Measurements from ENCODE around the gene GET3.

Gene GET3

DNA sequence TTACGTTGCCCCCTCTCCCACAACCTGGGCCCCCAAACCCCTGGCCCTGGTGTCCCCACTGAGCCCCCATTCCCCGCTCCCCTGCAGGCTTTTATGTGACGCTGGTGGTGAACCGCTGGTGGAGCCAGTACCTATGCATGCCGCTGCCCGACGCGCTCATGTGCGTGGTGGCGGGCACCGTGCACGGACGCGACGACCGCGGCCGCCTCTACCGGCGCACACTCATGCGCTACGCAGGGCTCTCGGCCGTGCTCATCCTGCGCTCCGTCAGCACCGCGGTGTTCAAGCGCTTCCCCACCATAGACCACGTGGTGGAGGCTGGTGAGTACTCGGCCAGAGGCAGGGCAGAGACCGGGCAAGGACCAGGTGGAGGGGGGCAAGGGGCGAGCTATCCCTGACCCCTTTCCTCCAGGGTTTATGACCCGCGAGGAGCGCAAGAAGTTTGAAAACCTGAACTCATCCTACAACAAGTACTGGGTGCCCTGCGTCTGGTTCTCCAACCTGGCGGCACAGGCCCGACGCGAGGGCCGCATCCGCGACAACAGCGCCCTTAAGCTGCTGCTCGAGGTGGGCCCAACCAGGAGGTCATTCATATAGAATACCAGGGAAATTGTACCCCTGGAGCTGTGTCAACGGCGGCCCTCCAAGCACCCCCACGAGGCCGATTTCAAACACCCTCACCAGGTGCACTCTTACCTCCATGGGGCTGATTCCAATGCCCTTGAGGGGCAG lies 17.3 kb downstream of the GET3 start:
- no peak for DNase-seq

DNA sequence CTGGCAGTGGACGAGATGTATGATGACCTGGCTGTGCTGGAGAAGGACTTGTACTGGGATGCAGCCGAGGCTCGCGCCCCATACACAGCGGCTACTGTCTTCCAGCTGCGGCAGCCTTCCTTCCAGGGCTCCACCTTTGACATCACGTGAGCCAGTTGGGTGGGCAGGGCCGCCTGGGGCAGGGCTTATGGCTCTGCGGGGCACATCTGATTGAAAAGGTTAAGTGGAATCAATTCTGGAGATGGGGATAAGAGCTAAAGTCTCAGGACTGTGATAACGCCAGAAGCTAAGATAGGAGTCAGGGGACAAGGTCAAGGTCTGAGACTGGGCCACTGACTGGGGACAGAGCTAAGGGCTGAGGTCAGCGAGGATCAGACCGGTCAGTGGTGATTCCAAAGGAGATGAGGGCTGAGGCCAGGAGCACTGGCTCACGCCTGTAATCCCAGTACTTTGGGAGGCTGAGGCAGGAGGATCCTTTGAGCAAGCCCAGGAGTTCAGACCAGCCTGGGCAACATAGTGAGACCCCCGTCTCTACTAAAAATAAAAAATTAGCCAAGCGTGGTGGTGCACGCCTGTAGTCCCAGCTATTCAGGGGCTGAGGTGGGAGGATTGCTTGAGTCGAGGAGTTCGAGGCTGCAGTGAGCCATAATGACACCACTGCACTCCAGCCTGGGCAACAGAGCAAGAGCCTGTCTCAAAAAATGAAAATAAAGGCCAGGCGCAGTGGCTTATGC lies 19.0 kb downstream of the GET3 start:
- no peak for DNase-seq

- DNase-seq: peak; percentile 64
Observed at GRCh38 chr19:12757544-12758274, 20.4 kb downstream of the GET3 start.

DNA sequence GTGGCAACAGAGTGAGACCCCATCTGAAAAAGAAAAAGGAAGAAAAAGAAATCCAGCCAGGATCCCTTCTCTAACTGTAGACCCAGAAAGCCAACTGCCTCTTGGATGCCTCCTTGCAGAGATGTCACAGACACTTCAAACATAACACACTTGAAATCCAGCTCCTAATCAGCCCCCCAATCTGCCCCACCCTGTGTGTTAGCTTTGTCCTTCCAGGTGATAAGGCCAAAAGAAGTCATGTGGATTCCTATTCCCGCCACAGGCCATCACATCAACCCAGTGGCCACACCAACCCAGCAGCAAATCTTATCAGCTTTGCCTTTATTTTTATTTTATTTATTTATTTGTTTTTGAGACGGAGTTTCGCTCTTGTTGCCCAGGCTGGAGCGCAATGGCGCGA lies 22.4 kb downstream of the GET3 start:
- no peak for DNase-seq

DNA sequence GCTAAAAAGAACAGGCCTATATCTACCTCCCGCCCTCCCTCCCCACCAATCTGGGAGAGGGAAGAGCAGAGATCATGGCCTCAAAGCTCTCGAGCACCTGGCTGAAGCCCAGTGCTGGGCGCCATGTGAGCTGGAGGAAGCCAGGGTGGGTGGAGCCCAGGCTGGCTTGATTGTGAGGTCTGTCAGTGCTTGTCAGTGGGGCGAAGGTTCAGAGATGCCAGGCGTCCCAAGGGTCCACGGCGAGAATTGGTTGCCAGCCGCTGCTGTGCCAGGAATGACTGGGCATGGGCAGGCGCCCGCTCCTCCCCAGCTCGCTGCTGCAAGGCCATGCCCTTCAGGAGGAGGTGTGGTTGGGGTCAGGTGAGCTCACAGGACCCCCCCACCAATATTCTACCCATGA lies 25.8 kb downstream of the GET3 start:
- no peak for DNase-seq

- DNase-seq: no peak
Observed at GRCh38 chr19:12764698-12765097, 27.4 kb downstream of the GET3 start.

DNA sequence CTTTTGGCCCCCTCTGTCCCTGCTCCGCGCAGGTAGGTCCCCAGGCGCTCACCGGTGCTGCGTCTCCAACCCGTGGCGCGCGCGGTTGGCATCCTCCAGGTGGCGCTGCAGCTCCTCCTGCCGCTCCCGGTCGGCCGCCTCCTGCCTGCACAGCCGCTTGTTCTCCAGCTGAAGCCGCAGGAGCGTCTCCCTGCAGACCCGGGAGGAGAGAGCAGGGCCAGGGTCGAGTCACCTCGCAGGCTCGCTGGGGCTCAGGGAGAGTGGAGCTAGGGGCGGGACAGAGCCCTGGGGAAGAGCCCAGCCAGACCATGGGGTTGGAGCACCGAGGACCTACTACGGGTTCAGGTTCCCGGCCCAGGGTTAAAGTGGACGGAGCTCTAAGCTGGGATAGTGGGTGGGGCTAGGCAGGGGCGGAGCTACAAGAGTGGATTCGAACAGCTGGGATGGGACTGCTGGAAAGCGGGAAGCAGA lies 28.8 kb downstream of the GET3 start:
- DNase-seq: peak; percentile 77

DNA sequence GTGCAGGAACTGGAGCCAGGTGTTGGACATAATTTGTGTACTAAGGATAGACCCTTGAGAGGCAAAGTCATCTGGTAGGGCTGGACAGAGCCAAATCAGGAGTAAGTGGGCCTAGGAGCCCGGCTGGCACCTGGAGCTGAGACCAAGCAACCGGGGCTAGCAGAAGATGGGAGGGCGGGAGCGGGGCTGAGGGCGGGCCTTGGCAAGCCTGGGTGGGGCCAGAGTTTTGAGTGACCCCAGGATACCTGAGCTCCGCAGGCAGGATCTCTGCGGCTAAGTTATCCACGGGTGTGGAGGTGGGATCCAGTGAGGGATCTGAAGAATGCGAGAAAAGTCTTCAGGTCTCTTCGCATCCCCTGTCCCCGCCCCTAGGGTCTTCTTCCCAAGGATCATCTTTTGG lies 29.9 kb downstream of the GET3 start:
- DNase-seq: no peak

GRCh38 chr19:12767666-12768065 lies 30.4 kb downstream of the GET3 start:
- no peak for DNase-seq

GRCh38 chr19:12769689-12770088 lies 32.4 kb downstream of the GET3 start:
- peak; percentile 65 for DNase-seq

DNA sequence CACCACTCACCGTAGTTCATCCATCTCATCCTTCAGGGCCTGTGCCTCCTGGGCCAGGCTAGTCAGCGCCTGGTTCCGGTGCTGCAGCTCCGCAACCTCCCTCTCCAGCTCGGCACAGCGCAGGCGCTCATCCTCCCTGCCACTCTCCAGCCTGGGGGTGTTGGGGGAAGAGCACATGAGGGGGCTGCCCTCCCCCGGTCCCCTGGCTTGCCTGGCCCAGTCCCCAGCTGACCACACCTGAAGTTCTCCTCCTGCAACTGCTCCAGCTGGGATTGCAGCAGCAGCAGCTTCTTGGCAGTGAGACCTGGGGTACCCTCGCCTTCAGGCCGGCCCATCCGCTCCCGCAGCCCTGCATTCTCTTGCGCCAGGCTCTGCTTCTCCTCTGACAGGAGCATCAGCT lies 33.6 kb downstream of the GET3 start:
- DNase-seq: no peak

- no peak for DNase-seq
Observed at GRCh38 chr19:12772323-12772722, 35.0 kb downstream of the GET3 start.

GRCh38 chr19:12773571-12773970 lies 36.3 kb downstream of the GET3 start:
- no peak for DNase-seq

DNA sequence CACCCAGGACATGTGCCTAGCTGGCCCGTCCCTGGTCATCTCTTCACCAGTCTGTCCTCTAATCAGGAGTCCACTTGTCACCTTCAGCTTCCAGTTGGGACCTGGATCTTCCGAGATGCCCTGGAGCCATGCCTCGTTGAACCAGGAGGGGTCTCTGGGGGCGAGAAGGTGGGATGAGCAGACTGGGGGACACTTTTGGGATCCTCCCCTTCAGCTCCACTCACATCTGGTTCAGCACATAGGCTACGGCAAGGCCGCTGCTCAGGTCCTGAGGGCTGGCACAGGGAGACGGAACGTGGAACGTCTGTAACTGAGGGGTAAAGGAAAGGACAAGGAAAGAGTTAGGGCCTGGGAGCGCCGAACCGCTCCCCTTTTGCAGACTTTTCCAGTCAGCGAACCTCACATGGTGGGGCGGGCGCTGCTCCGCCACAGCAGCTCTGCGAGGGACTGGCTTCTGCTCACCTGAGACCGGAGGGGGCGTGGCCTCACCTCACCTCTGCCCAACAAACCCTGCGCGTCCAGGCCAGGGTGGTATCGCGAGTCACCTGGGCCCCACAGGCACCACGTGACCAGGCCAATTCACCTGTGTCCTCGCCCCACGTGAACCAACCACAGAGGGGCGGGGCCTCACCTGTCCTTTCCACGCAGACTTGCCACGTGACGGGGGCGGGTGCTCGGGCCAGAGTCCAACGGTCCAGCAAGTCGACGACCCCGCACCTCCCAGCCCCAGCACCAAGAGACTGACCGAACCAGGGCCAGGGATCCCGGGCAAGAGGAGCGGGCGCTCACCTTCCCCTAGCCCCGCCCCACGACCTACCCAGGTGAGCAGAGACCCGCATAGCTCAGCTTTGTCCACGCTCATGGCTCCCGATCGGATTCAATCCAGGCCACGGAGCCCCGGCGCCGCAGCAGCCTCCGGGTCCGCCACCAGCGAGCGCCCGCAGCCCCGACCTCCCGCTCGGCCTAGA lies 37.6 kb downstream of the GET3 start, which contains the start of gene HOOK2:
HOOK2 (minus strand) TSS at position 965 of the 968 bp plus-strand sequence; CDS start at position 862, 103 bp downstream.
- DNase-seq: no peak

GRCh38 chr19:12777217-12778016 lies 40.1 kb downstream of the GET3 start:
- peak; percentile 85 for DNase-seq

GRCh38 chr19:12778017-12778904 lies 41.0 kb downstream of the GET3 start:
- DNase-seq: peak; percentile 47

DNA sequence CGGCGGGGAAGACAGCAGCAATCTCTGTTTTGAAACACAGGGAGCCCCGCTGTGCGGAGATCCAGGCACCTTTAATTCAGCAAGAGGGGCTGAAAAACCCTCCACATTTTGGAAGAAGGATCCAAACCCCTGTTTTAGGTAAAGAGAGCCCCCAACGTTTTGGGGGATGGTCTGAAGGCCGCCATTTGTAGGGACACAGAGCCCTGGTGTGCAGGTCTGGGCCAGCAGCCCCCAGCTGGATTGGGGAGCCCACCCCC lies 41.5 kb downstream of the GET3 start:
- no peak for DNase-seq

DNA sequence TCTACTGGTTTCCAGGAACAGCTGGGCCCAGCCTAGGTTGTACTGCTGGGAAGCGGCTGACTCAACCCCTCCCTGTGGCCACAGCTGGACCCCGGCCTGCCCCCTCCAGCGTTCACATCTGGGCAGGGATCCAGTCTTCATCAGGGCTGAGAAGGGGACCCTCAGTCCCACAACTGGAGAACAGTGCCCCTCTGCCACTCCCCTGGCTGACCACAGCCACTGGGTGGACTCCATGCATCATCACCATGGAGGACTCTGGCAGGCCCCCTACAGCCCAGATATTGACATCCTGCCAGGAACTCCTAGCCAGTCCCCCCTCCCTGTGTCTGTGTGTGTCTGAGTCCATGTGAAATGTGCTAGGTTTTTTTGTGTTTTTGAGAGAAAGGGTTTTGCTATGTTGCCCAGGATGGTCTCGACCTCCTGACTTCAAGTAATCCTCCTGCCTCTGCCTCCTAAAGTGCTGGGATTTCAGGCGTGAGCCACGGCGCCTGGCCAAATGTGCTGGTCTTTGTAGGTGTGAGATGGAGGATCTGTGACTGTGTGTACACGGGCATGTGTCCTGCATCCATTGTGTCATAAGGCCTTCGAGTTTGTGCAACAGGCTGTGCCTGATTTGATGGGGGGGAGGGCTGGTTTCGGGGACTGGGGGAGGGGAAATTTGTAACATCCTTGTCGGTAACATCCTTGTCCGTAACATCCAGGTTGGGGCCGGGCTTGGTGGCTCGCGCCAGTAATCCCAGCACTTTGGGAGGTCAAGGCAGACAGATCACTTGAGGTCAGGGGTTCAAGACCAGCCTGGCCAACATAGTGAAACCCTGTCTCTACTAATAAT lies 42.1 kb downstream of the GET3 start:
- DNase-seq: no peak

DNA sequence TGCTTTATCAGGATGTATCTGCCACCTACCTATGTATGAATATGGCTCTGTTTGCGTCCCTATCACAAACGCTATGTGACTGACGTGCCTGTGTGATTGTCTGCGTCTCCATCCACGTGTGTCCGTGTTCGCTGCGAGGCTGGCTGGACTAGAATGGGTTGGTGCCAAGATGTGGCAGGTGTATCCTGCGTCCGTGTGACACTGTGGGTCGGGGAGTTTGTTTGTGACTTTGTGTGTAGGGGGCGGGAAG lies 44.8 kb downstream of the GET3 start:
- DNase-seq: no peak

Measured in stimulated activated CD4-positive, alpha-beta T cell treated with anti-CD3 and anti-CD28 coated beads, Interleukin-4, amount 100 ng/mL, for 1 hour (primary cell).